IPS-18a (cell line): ENCODE data around the gene DCAF15.
"Not testable (repeated sequence)": the region's sequence is repeated elsewhere in the genome, so short reads cannot be mapped to it uniquely, and the experiment has no call there.

ENCODE experiments used
- H3K27ac ChIP-seq: one replicate; pipeline ENCODE4 v1.5.1; 2013; ENCODE audit warnings: low read length
- H3K27me3 ChIP-seq: one replicate; pipeline ENCODE4 v1.6.1; 2013; ENCODE audit warnings: mild to moderate bottlenecking, low read length; ENCODE audit not compliant: control insufficient read depth, insufficient read depth
- H3K36me3 ChIP-seq: one replicate; pipeline ENCODE4 v1.6.1; 2013; ENCODE audit warnings: low read depth, low read length; ENCODE audit not compliant: control insufficient read depth
- H3K4me1 ChIP-seq: one replicate; pipeline ENCODE4 v1.6.1; 2013; ENCODE audit warnings: low read depth, low read length; ENCODE audit not compliant: control insufficient read depth
- H3K4me3 ChIP-seq: one replicate; pipeline ENCODE4 v1.5.1; 2013; ENCODE audit warnings: low read length
- H3K9ac ChIP-seq: one replicate; pipeline ENCODE4 v1.6.1; 2013; ENCODE audit warnings: mild to moderate bottlenecking, low read length, moderate library complexity
- H3K9me3 ChIP-seq: one replicate; pipeline ENCODE4 v1.6.1; 2013; ENCODE audit warnings: low read depth, low read length; ENCODE audit not compliant: control insufficient read depth

The DCAF15 gene

GRCh38 chr19:13918726-13919411, 33.4 kb upstream of the DCAF15 start:
- Histone ChIP-seq H3K9ac (no peak overlapping the region), H3K27me3 (no peaks in the 10 kb centered on the region), H3K27ac (no peak overlapping the region), H3K4me3 (no peak overlapping the region), H3K4me1 (no peaks in the 10 kb centered on the region), H3K9me3 (no peaks in the 10 kb centered on the region), H3K36me3 (peaks cover 29% of the 10 kb centered on the region)

- no peak overlapping the region for H3K27ac ChIP-seq
- H3K4me1 ChIP-seq = no peaks in the 10 kb centered on the region
- H3K9me3 ChIP-seq = no peaks in the 10 kb centered on the region
- peaks cover 29% of the 10 kb centered on the region for H3K36me3 ChIP-seq
- H3K9ac ChIP-seq = no peak overlapping the region
- no peak overlapping the region for H3K4me3 ChIP-seq
- H3K27me3 ChIP-seq = no peaks in the 10 kb centered on the region
Observed at GRCh38 chr19:13920524-13920923, 31.8 kb upstream of the DCAF15 start.

- Histone ChIP-seq H3K4me3 (no peak overlapping the region), H3K27me3 (no peaks in the 10 kb centered on the region), H3K9ac (no peak overlapping the region), H3K4me1 (no peaks in the 10 kb centered on the region), H3K36me3 (peaks cover 29% of the 10 kb centered on the region), H3K9me3 (no peaks in the 10 kb centered on the region), H3K27ac (no peak overlapping the region)
Observed at GRCh38 chr19:13920940-13921747, 31.2 kb upstream of the DCAF15 start.

GRCh38 chr19:13922118-13922517, 30.2 kb upstream of the DCAF15 start:
- peaks cover 29% of the 10 kb centered on the region for H3K36me3 ChIP-seq
- H3K27ac ChIP-seq, H3K27me3 ChIP-seq, H3K9me3 ChIP-seq, H3K4me1 ChIP-seq, H3K4me3 ChIP-seq, H3K9ac ChIP-seq: not testable (repeated sequence)

GRCh38 chr19:13923194-13923987, 28.9 kb upstream of the DCAF15 start:
- peaks cover 29% of the 10 kb centered on the region for H3K36me3 ChIP-seq

GRCh38 chr19:13926010-13926409, 26.3 kb upstream of the DCAF15 start:
- peaks cover 24% of the 10 kb centered on the region for H3K36me3 ChIP-seq

More at GRCh38 chr19:13923194-13923987, 28.9 kb upstream of the DCAF15 start:
- Histone ChIP-seq H3K27ac (no peak overlapping the region), H3K9me3 (no peaks in the 10 kb centered on the region), H3K4me1 (no peaks in the 10 kb centered on the region), H3K9ac (no peak overlapping the region), H3K4me3 (no peak overlapping the region), H3K27me3 (no peaks in the 10 kb centered on the region)

GRCh38 chr19:13926715-13927114, 25.6 kb upstream of the DCAF15 start:
- Histone ChIP-seq H3K4me1 (no peaks in the 10 kb centered on the region), H3K9me3 (no peaks in the 10 kb centered on the region), H3K27ac (no peak overlapping the region), H3K36me3 (peaks cover 25% of the 10 kb centered on the region), H3K4me3 (no peak overlapping the region), H3K9ac (no peak overlapping the region), H3K27me3 (no peaks in the 10 kb centered on the region)

More at GRCh38 chr19:13926010-13926409, 26.3 kb upstream of the DCAF15 start:
- H3K4me3 ChIP-seq = no peak overlapping the region
- H3K4me1 ChIP-seq = no peaks in the 10 kb centered on the region
- H3K27ac ChIP-seq = no peak overlapping the region
- H3K9me3 ChIP-seq = no peaks in the 10 kb centered on the region
- no peak overlapping the region for H3K9ac ChIP-seq
- no peaks in the 10 kb centered on the region for H3K27me3 ChIP-seq

GRCh38 chr19:13929340-13929739, 23.0 kb upstream of the DCAF15 start:
- Histone ChIP-seq H3K9me3 (no peaks in the 10 kb centered on the region), H3K27me3 (no peaks in the 10 kb centered on the region), H3K27ac (no peak overlapping the region), H3K9ac (no peak overlapping the region), H3K36me3 (peaks cover 12% of the 10 kb centered on the region), H3K4me1 (no peaks in the 10 kb centered on the region), H3K4me3 (no peak overlapping the region)

GRCh38 chr19:13929956-13930355, 22.4 kb upstream of the DCAF15 start:
- no peaks in the 10 kb centered on the region for H3K27me3 ChIP-seq
- H3K9me3 ChIP-seq = no peaks in the 10 kb centered on the region
- H3K36me3 ChIP-seq = peaks cover 12% of the 10 kb centered on the region
- no peaks in the 10 kb centered on the region for H3K4me1 ChIP-seq
- H3K27ac ChIP-seq = no peak overlapping the region
- no peak overlapping the region for H3K9ac ChIP-seq
- H3K4me3 ChIP-seq = no peak overlapping the region

GRCh38 chr19:13930402-13930801, 21.9 kb upstream of the DCAF15 start:
- Histone ChIP-seq H3K4me3 (no peak overlapping the region), H3K27me3 (no peaks in the 10 kb centered on the region), H3K36me3 (peaks cover 12% of the 10 kb centered on the region), H3K27ac (no peak overlapping the region), H3K9ac (no peak overlapping the region), H3K4me1 (no peaks in the 10 kb centered on the region), H3K9me3 (no peaks in the 10 kb centered on the region)

- peaks cover 10% of the 10 kb centered on the region for H3K36me3 ChIP-seq
Observed at GRCh38 chr19:13931391-13932148, 20.7 kb upstream of the DCAF15 start.

More at GRCh38 chr19:13931391-13932148, 20.7 kb upstream of the DCAF15 start:
- Histone ChIP-seq H3K4me3 (no peak overlapping the region), H3K27me3 (no peaks in the 10 kb centered on the region), H3K4me1 (peaks cover 9% of the 10 kb centered on the region), H3K9ac (no peak overlapping the region), H3K27ac (no peak overlapping the region), H3K9me3 (no peaks in the 10 kb centered on the region)
